ENCODE results near the gene CRTC2.

DNA sequence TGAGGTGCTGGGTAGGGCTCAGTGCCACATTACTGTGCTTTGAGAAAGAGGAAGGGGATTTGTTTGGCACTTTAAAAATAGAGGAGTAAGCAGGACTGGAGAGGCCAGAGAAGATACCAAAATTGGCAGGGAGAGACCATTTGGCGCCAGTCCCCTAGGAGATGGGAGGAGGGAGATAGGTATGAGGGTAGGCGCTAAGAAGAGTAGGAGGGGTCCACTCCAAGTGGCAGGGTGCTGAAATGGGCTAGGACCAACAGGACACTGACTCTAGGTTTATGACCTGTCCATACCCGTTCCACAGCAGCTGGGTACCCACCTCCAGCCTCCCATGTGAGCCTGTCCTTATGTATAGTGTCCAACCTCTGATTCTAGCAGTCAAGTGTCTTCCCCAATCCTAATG lies 1.0 kb upstream of the CRTC2 start:
- TF ChIP-seq, protein P1, sequence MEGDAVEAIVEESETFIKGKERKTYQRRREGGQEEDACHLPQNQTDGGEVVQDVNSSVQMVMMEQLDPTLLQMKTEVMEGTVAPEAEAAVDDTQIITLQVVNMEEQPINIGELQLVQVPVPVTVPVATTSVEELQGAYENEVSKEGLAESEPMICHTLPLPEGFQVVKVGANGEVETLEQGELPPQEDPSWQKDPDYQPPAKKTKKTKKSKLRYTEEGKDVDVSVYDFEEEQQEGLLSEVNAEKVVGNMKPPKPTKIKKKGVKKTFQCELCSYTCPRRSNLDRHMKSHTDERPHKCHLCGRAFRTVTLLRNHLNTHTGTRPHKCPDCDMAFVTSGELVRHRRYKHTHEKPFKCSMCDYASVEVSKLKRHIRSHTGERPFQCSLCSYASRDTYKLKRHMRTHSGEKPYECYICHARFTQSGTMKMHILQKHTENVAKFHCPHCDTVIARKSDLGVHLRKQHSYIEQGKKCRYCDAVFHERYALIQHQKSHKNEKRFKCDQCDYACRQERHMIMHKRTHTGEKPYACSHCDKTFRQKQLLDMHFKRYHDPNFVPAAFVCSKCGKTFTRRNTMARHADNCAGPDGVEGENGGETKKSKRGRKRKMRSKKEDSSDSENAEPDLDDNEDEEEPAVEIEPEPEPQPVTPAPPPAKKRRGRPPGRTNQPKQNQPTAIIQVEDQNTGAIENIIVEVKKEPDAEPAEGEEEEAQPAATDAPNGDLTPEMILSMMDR (IDR thresholded peaks at IDR 0.05): no peak
- TF ChIP-seq POLR2A (IDR thresholded peaks at IDR 0.05): no peak
- TF ChIP-seq POLR2AphosphoS5 (IDR thresholded peaks at IDR 0.05): no peak

Measured in breast epithelium (tissue), 3 donors.